GM12864 (cell line): Measurements from ENCODE around the gene SHISA9.

Experiments
- DNase-seq: peaks from one replicate; pipeline ENCODE4 v3.0.0-alpha.2; 2011; ENCODE audit warnings: low read depth
- H3K4me3 ChIP-seq: 2 replicates; pipeline ENCODE4 v1.5.1; 2011; ENCODE audit warnings: mild to moderate bottlenecking, low read depth, low read length, control low read depth
- TF ChIP-seq, protein P1 (sequence below): IDR thresholded peaks from 2 replicates; pipeline ENCODE4 v1.5.1; 2011; ENCODE audit warnings: low read depth, mild to moderate bottlenecking, moderate library complexity, low read length, control low read depth, inconsistent platforms; ENCODE audit errors: missing control alignments

Gene SHISA9

GRCh38 chr16:13061691-13062090 is 160.3 kb downstream of the SHISA9 start:
- no peak overlapping the region for H3K4me3 ChIP-seq
- DNase-seq: no peak
- TF ChIP-seq, protein P1, sequence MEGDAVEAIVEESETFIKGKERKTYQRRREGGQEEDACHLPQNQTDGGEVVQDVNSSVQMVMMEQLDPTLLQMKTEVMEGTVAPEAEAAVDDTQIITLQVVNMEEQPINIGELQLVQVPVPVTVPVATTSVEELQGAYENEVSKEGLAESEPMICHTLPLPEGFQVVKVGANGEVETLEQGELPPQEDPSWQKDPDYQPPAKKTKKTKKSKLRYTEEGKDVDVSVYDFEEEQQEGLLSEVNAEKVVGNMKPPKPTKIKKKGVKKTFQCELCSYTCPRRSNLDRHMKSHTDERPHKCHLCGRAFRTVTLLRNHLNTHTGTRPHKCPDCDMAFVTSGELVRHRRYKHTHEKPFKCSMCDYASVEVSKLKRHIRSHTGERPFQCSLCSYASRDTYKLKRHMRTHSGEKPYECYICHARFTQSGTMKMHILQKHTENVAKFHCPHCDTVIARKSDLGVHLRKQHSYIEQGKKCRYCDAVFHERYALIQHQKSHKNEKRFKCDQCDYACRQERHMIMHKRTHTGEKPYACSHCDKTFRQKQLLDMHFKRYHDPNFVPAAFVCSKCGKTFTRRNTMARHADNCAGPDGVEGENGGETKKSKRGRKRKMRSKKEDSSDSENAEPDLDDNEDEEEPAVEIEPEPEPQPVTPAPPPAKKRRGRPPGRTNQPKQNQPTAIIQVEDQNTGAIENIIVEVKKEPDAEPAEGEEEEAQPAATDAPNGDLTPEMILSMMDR: no peak

GRCh38 chr16:13062219-13062618 is 160.8 kb downstream of the SHISA9 start:
- TF ChIP-seq, protein P1: no peak
- DNase-seq: no peak
- H3K4me3 ChIP-seq: no peak overlapping the region

DNA sequence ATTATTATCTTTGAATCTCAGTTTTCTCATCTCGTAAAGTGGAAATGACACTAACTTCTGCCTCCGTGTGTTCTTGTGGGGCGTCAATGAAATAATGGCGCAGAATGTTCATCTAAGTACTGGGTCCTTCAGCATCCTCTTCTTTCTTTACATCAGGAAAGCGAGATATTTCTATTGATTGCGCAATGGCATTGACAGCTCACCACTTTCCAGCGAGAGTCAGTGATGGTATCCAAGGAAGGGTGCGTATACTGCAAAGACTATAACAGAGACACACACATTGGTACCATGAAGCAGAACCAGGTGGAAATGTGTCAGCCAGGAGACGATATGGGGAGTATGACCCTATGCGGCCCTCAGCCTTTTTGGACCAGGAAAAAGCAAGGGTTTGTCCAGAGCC is 162.1 kb downstream of the SHISA9 start:
- DNase-seq: no peak
- no peak overlapping the region for H3K4me3 ChIP-seq
- TF ChIP-seq, protein P1: no peak

DNA sequence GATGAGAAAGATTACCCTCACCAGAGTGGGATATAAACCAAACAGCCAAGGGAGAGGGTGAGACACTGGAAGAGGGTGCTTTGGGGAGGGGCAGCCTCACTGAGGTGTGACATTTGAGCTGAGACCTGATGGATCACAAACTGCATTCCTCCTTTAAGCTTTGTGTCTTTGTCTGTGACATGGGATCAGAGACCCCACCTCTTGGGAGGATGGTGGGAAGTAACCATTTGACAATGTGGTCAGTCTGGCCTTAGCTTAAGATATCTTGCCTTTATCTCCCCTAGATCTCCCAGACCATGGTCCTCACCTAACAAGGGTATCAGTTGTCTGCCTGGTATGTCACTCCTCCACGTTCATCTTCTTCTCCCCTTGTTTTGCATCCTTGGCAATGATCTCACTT is 163.4 kb downstream of the SHISA9 start:
- no peak for DNase-seq
- TF ChIP-seq, protein P1: no peak
- H3K4me3 ChIP-seq: no peak overlapping the region

DNA sequence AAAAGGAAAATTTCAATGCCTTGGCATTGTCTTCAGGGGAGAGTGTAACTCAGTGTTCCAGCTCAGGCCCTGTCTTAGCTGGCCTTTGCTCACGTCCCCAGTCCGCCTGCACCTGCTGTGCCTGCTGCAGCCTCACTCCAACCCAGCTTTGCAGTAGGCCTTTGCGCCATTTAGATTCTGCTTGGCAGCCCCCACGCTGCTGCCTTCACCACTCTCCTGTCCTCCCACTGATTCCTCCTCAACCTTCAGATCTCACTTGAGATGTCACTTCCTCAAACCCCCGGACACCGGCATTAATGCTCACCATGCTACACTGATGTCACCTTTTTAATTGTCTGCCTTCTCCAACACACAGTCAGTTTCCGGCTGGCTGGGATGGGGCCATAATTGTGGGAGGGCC is 166.2 kb downstream of the SHISA9 start:
- DNase-seq: no peak
- TF ChIP-seq, protein P1: no peak
- no peak overlapping the region for H3K4me3 ChIP-seq

DNA sequence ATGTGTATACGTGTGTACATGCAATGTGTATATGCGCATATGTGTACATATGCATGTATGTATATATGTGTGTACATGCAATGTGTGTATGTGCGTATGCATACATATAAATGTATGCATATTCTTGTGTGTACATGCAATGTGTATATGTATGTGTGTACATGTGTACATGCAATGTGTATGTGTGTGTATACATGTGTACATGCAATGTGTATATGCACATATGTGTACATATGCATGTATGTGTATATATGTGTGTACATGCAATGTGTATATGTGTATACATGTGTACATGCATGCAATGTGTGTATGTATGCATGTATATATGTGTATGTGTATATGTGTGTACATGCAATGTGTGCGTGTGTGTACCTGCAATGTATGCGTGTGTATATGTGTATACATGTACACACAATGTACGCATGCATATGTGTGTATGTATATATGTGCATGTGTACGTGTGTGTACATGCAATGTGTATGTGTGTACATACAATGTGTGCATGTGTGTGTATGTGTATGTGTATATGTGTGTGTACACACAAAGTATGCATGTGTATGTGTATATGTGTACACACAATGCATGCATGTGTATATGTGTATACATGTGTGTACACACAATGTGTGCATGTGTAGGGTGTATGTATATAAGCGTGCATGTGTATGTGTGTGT is 167.7 kb downstream of the SHISA9 start:
- no peak overlapping the region for H3K4me3 ChIP-seq
- TF ChIP-seq, protein P1: no peak
- DNase-seq: no peak

GRCh38 chr16:13070268-13070667 is 168.9 kb downstream of the SHISA9 start:
- TF ChIP-seq, protein P1: no peak
- no peak for DNase-seq
- H3K4me3 ChIP-seq: no peak overlapping the region
